Measurements from ENCODE around the gene TRHDE.
A peak's percentile ranks its signal among the peaks of the same experiment; 100 is the strongest.

- TF ChIP-seq CTCF (IDR thresholded peaks at IDR 0.05; ENCODE audit: low read depth, low read length) (peak; percentile 33), POLR2A (IDR thresholded peaks at IDR 0.05; ENCODE audit: extremely low read depth, insufficient read length) (no peak)
Observed at GRCh38 chr12:72282721-72283120, 10.6 kb downstream of the TRHDE start.

Measured in NB4 (cell line).